Stimulated activated CD8-positive, alpha-beta memory T cell treated with anti-CD3 and anti-CD28 coated beads, Interleukin-15, amount 100 ng/mL, for 4 hours (primary cell): ENCODE measurements around the gene TESMIN.

Experiments used
- DNase-seq, 2 donors: peaks; one replicate each; pipeline ENCODE4 v3.0.0-alpha.2; 2020; ENCODE audit warnings: low read depth in 2 of 2

TESMIN gene

GRCh38 chr11:68751331-68751856 lies at the start of gene TESMIN:
TSS of gene TESMIN (minus strand) at chr11:68751520. CDS start at chr11:68750660, 860 bp downstream.
- DNase-seq, result peak; percentile 77 to 83

GRCh38 chr11:68798221-68798813 lies 47.0 kb upstream of the TESMIN start:
- DNase-seq, result peak in 1 of 2 donors; percentile 3

GRCh38 chr11:68796801-68797200 lies 45.5 kb upstream of the TESMIN start:
- DNase-seq, result no peak

GRCh38 chr11:68792400-68792966 lies 41.2 kb upstream of the TESMIN start:
- no peak for DNase-seq

GRCh38 chr11:68784653-68785052 lies 33.3 kb upstream of the TESMIN start:
- DNase-seq, result no peak

- DNase-seq, result no peak
Measured at GRCh38 chr11:68783216-68783821, 32.0 kb upstream of the TESMIN start.

GRCh38 chr11:68782711-68783110 lies 31.4 kb upstream of the TESMIN start:
- no peak for DNase-seq

GRCh38 chr11:68780829-68781228 lies 29.5 kb upstream of the TESMIN start:
- DNase-seq, result no peak

- no peak for DNase-seq
Measured at GRCh38 chr11:68778205-68778604, 26.9 kb upstream of the TESMIN start.

GRCh38 chr11:68776442-68777235 lies 25.3 kb upstream of the TESMIN start:
- DNase-seq, result no peak

- DNase-seq, result no peak
Measured at GRCh38 chr11:68775951-68776388, 24.6 kb upstream of the TESMIN start.

- DNase-seq, result no peak
Measured at GRCh38 chr11:68774194-68774585, 22.9 kb upstream of the TESMIN start.

GRCh38 chr11:68773521-68774193 lies 22.3 kb upstream of the TESMIN start:
- no peak for DNase-seq

- DNase-seq, result no peak
Measured at GRCh38 chr11:68772936-68773335, 21.6 kb upstream of the TESMIN start.

GRCh38 chr11:68770781-68771180 lies 19.5 kb upstream of the TESMIN start:
- DNase-seq, result no peak

GRCh38 chr11:68767672-68768071 lies 16.4 kb upstream of the TESMIN start:
- no peak for DNase-seq

GRCh38 chr11:68766786-68767185 lies 15.5 kb upstream of the TESMIN start:
- DNase-seq, result no peak

GRCh38 chr11:68764746-68765145 lies 13.4 kb upstream of the TESMIN start:
- no peak for DNase-seq

GRCh38 chr11:68763926-68764657 lies 12.8 kb upstream of the TESMIN start:
- no peak for DNase-seq

- DNase-seq, result no peak
Measured at GRCh38 chr11:68763181-68763721, 11.9 kb upstream of the TESMIN start.

GRCh38 chr11:68762481-68762880 lies 11.2 kb upstream of the TESMIN start:
- no peak for DNase-seq
